Fibroblast of mammary gland (primary cell): ENCODE results near the gene VIPR2.

Experiments used
- DNase-seq: peaks from one replicate; pipeline ENCODE4 v3.0.0-alpha.2; 2010; ENCODE audit warnings: low read depth
- H3K4me3 ChIP-seq: 2 replicates; pipeline ENCODE4 v1.5.1; 2011; ENCODE audit warnings: low read depth, mild to moderate bottlenecking, low read length, moderate library complexity; ENCODE audit not compliant: control insufficient read depth
- TF ChIP-seq, protein P1 (sequence below): conservative IDR thresholded peaks from 2 replicates; pipeline ENCODE4 v1.5.1; 2011; ENCODE audit warnings: low read depth, low read length, inconsistent platforms; ENCODE audit not compliant: control insufficient read depth, insufficient read depth

VIPR2 gene

DNA sequence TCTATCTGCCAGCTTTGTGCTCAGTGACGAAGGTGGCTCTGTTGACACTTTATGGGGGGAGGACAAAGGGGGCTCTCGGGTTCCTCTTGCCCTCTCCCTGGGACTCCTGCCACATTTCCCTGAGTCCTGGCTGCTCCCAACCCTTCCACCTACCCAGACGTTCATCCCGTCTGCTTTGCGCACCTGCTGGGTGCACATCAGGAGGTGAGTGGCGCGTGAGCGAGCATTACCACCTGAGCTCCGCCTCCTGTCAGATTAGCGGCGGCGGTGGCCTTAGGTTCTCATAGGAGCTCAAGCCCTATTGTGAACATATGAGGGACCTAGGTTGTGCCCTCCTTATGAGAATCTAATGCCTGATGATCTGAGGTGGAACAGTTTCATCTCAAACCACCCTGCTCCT lies 151.1 kb downstream of the VIPR2 start:
- no peak for DNase-seq
- no peak overlapping the region for H3K4me3 ChIP-seq
- TF ChIP-seq, protein P1, sequence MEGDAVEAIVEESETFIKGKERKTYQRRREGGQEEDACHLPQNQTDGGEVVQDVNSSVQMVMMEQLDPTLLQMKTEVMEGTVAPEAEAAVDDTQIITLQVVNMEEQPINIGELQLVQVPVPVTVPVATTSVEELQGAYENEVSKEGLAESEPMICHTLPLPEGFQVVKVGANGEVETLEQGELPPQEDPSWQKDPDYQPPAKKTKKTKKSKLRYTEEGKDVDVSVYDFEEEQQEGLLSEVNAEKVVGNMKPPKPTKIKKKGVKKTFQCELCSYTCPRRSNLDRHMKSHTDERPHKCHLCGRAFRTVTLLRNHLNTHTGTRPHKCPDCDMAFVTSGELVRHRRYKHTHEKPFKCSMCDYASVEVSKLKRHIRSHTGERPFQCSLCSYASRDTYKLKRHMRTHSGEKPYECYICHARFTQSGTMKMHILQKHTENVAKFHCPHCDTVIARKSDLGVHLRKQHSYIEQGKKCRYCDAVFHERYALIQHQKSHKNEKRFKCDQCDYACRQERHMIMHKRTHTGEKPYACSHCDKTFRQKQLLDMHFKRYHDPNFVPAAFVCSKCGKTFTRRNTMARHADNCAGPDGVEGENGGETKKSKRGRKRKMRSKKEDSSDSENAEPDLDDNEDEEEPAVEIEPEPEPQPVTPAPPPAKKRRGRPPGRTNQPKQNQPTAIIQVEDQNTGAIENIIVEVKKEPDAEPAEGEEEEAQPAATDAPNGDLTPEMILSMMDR = no peak

DNA sequence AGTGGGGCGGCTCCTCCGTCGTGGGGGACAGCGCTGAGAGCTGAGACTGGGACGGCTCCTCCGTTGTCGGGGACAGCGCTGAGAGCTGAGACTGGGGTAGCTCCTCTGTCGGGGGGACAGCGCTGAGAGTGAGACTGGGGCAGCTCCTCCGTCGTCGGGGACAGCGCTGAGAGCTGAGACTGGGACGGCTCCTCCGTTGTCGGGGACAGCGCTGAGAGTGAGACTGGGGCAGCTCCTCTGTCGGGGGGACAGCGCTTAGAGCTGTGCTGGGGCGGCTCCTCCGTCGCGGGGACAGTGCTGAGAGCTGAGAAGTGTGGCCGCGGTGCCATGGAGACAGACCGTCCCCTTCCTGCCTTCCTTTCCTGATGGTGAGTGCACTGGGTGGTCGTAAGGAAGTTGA lies 151.9 kb downstream of the VIPR2 start:
- TF ChIP-seq, protein P1 = no peak
- no peak overlapping the region for H3K4me3 ChIP-seq
- no peak for DNase-seq

DNA sequence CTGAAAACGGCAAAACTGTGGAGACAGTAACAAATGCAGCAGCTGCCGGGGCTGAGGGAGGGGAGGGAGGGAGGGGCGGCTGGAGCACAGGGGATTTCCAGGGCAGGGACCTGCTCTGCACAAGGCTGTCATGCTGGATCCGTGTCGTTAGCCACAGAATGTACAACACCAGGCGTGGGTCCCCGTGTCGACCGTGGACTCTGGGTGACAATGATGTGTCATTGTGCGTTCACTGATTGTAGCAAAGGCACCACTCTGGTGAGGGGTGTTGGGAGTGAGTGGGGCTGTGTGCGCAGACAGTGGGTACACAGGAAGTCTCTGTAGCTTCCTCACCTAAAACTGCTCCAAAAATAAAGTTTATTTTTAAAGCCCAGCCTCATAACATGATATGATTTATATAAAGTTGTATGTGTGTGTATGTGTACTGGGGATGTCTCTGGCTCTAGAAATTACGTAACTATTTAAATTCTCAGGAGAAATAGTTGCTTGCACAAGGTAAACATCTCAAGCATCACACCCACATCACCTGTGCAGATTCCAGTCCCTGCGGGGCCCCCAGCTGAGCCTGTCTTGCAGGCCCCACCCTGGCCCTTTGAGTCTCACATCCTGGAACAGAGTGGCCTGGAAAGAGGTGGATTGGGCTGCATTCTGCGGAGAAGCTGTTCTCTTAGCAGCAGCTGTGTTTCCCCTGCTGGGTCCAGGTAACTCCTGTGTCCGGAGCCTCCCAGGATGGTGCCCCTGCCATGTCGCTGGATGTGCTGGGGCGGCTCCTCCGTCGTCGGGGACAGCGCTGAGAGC lies 152.6 kb downstream of the VIPR2 start:
- no peak for DNase-seq
- TF ChIP-seq, protein P1 = no peak
- no peak overlapping the region for H3K4me3 ChIP-seq

DNA sequence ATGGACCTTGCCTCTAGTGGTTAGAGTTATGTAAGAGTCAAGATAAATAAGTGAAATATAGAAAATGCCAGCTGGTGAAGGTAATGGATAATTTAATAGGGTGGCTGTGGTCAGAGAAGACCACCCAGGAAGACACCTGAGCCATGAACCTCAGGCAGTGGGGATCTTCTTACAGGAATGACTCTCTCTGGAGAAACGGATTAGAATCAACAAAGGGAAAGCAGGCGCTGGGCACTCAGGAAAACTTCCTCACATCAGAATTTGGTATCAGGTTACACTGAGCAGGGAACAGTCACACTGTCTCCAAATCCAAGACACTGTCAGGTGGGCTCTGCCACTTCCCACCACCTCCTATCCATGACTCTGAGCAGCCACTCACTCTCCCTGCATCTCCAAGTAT lies 155.7 kb downstream of the VIPR2 start:
- TF ChIP-seq, protein P1 = no peak
- no peak overlapping the region for H3K4me3 ChIP-seq
- DNase-seq = no peak

DNA sequence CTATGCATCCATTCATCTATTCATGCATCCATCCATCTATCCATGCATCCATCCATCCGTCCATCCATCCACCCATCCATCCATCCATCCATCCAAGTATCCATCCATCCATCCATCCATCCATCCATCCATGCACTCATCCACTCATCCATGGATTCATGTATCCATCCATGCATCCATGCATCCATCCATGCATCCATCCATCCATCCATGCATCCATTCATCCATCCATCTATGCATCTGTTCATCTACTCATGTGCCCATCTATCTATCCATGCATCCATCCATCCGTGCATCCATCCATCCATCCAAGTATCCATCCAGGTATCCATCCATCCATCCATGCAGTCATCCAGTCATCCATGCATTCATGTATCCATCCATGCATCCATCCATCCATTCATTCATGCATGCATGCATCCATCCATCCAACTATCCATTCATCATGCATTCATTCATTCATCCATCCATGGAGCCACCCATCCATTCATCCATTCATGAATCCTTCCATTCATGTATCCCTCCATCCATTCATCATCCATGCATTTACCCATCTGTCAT lies 156.3 kb downstream of the VIPR2 start:
- no peak overlapping the region for H3K4me3 ChIP-seq
- TF ChIP-seq, protein P1 = no peak
- DNase-seq = no peak

DNA sequence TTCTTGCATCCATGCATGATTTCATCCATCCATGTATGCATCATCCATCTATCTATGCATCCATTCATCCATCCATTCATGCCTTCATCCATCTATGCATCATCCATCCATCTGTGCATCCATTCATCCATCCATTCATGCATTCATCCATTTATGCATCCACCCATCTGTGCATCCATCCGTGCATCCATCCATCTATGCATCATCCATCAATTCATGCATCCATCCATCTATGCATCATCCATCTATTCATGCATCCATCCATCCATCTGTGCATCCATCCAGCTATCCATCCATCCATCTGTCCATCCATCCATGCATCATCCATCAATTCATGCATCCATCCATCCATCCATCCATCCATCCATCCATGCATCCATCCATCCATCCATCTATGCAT lies 157.0 kb downstream of the VIPR2 start:
- no peak overlapping the region for H3K4me3 ChIP-seq
- TF ChIP-seq, protein P1 = no peak
- DNase-seq = no peak
